HEK293 (cell line): ENCODE data around the gene KRT36.
A peak's percentile ranks its signal among the peaks of the same experiment; 100 is the strongest.

Experiments used
- FEZF1 ChIP-seq: fragments of 450-650 bp; formaldehyde crosslinking; IDR thresholded peaks from 2 replicates; pipeline ENCODE4 v1.5.1; 2016; ENCODE audit warnings: missing biosample characterization, missing genetic modification characterization
- GLI2 ChIP-seq: fragments of 450-650 bp; formaldehyde crosslinking; IDR thresholded peaks from 2 replicates; pipeline ENCODE4; 2017; ENCODE audit warnings: missing biosample characterization, missing genetic modification characterization, low read depth, borderline replicate concordance
- HOXD13 ChIP-seq: sonication (generic); formaldehyde crosslinking; IDR thresholded peaks from 2 replicates; pipeline ENCODE4 v1.8.0; 2022; ENCODE audit warnings: missing genetic modification reagents, borderline replicate concordance
- KLF7 ChIP-seq: fragments of 450-650 bp; formaldehyde crosslinking; IDR thresholded peaks from 2 replicates; pipeline ENCODE4 v1.5.1; 2016; ENCODE audit warnings: missing biosample characterization, missing genetic modification characterization, borderline replicate concordance
- KLF8 ChIP-seq: fragments of 450-650 bp; formaldehyde crosslinking; IDR thresholded peaks from 2 replicates; pipeline ENCODE4 v1.5.1; 2016; ENCODE audit warnings: missing biosample characterization, missing genetic modification characterization
- ZEB2 ChIP-seq: fragments of 450-650 bp; formaldehyde crosslinking; IDR thresholded peaks from 2 replicates; pipeline ENCODE4 v1.5.1; 2016; ENCODE audit warnings: missing biosample characterization, missing genetic modification characterization
- ZNF24 ChIP-seq: fragments of 450-650 bp; formaldehyde crosslinking; IDR thresholded peaks from 2 replicates; pipeline ENCODE4 v1.5.1; 2016; ENCODE audit warnings: missing biosample characterization, missing genetic modification characterization
- ZNF37A ChIP-seq: fragments of 450-650 bp; IDR thresholded peaks from 2 replicates; pipeline ENCODE4 v1.5.1; 2018; ENCODE audit warnings: missing biosample characterization, missing genetic modification characterization
- ZNF391 ChIP-seq: fragments of 450-650 bp; formaldehyde crosslinking; IDR thresholded peaks from 2 replicates; pipeline ENCODE4 v1.5.1; 2016; ENCODE audit warnings: low read depth, missing biosample characterization, missing genetic modification characterization, borderline replicate concordance
- ZNF423 ChIP-seq: fragments of 450-650 bp; formaldehyde crosslinking; IDR thresholded peaks from 2 replicates; pipeline ENCODE4 v1.5.1; 2016; ENCODE audit warnings: missing biosample characterization, missing genetic modification characterization
- ZNF585B ChIP-seq: fragments of 450-650 bp; formaldehyde crosslinking; IDR thresholded peaks from 2 replicates; pipeline ENCODE4 v1.5.1; 2016; ENCODE audit warnings: missing biosample characterization, missing genetic modification characterization
- ZSCAN30 ChIP-seq: fragments of 450-650 bp; IDR thresholded peaks from 2 replicates; pipeline ENCODE4 v1.5.1; 2018; ENCODE audit warnings: missing biosample characterization, mild to moderate bottlenecking, missing genetic modification characterization, moderate library complexity
- TF ChIP-seq, protein P1 (sequence below): fragments of 450-650 bp; formaldehyde crosslinking; IDR thresholded peaks from 2 replicates; pipeline ENCODE4 v1.5.1; 2016; ENCODE audit warnings: missing biosample characterization, missing genetic modification characterization
- TF ChIP-seq, protein P2 (sequence below): fragments of 450-650 bp; formaldehyde crosslinking; IDR thresholded peaks from 2 replicates; pipeline ENCODE4 v1.5.1; 2017; ENCODE audit warnings: missing biosample characterization, missing genetic modification characterization
- TF ChIP-seq, protein P3 (sequence below): fragments of 450-650 bp; formaldehyde crosslinking; IDR thresholded peaks from 2 replicates; pipeline ENCODE4 v1.5.1; 2016; ENCODE audit warnings: missing biosample characterization, missing genetic modification characterization, borderline replicate concordance
- TF ChIP-seq, protein P4 (sequence below): fragments of 450-650 bp; formaldehyde crosslinking; IDR thresholded peaks from 2 replicates; pipeline ENCODE4 v1.5.1; 2017; ENCODE audit warnings: missing biosample characterization, missing genetic modification characterization
- TF ChIP-seq, protein P5 (sequence below): fragments of 450-650 bp; formaldehyde crosslinking; conservative IDR thresholded peaks from 2 replicates; pipeline ENCODE4 v1.5.1; 2016; ENCODE audit warnings: low read depth, missing biosample characterization, missing genetic modification characterization
- TF ChIP-seq, protein P6 (sequence below): fragments of 450-650 bp; formaldehyde crosslinking; IDR thresholded peaks from 2 replicates; pipeline ENCODE4 v1.5.1; 2016; ENCODE audit warnings: missing biosample characterization, missing genetic modification characterization
- TF ChIP-seq, protein P7 (sequence below): fragments of 450-650 bp; formaldehyde crosslinking; IDR thresholded peaks from 2 replicates; pipeline ENCODE4 v1.5.1; 2016; ENCODE audit warnings: missing biosample characterization, missing genetic modification characterization

KRT36 gene

DNA sequence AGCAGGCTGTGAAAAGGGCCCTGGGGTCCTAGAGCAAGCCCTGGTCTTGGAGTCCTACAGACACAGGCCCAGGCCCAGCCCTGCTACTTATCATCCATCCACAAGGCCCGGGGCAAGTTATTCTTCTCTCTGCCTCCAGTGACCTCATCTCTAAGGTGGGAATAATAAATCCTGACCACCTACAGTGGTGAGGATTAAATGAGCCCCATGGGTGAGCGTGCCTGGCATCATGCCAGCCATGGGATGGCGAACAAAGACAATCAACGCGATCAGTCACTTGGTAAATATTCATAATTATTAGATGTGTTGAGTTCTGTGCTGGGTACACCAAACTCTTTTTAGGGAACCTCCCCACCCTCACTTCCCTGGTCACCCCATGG is 23.4 kb upstream of the KRT36 start (continued):
- TF ChIP-seq, protein P1, sequence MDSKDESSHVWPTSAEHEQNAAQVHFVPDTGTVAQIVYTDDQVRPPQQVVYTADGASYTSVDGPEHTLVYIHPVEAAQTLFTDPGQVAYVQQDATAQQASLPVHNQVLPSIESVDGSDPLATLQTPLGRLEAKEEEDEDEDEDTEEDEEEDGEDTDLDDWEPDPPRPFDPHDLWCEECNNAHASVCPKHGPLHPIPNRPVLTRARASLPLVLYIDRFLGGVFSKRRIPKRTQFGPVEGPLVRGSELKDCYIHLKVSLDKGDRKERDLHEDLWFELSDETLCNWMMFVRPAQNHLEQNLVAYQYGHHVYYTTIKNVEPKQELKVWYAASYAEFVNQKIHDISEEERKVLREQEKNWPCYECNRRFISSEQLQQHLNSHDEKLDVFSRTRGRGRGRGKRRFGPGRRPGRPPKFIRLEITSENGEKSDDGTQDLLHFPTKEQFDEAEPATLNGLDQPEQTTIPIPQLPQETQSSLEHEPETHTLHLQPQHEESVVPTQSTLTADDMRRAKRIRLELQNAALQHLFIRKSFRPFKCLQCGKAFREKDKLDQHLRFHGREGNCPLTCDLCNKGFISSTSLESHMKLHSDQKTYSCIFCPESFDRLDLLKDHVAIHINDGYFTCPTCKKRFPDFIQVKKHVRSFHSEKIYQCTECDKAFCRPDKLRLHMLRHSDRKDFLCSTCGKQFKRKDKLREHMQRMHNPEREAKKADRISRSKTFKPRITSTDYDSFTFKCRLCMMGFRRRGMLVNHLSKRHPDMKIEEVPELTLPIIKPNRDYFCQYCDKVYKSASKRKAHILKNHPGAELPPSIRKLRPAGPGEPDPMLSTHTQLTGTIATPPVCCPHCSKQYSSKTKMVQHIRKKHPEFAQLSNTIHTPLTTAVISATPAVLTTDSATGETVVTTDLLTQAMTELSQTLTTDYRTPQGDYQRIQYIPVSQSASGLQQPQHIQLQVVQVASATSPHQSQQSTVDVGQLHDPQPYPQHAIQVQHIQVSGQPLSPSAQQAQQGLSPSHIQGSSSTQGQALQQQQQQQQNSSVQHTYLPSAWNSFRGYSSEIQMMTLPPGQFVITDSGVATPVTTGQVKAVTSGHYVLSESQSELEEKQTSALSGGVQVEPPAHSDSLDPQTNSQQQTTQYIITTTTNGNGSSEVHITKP, result 0 out of 2 replicates have a peak, but pooled peaks have one; percentile 54
- TF ChIP-seq ZNF585B (tag by site-specific recombination), result no peak
- TF ChIP-seq ZEB2 (tag by site-specific recombination), result peak; percentile 81
- TF ChIP-seq, protein P2, sequence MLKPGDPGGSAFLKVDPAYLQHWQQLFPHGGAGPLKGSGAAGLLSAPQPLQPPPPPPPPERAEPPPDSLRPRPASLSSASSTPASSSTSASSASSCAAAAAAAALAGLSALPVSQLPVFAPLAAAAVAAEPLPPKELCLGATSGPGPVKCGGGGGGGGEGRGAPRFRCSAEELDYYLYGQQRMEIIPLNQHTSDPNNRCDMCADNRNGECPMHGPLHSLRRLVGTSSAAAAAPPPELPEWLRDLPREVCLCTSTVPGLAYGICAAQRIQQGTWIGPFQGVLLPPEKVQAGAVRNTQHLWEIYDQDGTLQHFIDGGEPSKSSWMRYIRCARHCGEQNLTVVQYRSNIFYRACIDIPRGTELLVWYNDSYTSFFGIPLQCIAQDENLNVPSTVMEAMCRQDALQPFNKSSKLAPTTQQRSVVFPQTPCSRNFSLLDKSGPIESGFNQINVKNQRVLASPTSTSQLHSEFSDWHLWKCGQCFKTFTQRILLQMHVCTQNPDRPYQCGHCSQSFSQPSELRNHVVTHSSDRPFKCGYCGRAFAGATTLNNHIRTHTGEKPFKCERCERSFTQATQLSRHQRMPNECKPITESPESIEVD (tag by site-specific recombination), result peak; percentile 68
- TF ChIP-seq ZNF391 (tag by site-specific recombination), result no peak
- TF ChIP-seq, protein P3, sequence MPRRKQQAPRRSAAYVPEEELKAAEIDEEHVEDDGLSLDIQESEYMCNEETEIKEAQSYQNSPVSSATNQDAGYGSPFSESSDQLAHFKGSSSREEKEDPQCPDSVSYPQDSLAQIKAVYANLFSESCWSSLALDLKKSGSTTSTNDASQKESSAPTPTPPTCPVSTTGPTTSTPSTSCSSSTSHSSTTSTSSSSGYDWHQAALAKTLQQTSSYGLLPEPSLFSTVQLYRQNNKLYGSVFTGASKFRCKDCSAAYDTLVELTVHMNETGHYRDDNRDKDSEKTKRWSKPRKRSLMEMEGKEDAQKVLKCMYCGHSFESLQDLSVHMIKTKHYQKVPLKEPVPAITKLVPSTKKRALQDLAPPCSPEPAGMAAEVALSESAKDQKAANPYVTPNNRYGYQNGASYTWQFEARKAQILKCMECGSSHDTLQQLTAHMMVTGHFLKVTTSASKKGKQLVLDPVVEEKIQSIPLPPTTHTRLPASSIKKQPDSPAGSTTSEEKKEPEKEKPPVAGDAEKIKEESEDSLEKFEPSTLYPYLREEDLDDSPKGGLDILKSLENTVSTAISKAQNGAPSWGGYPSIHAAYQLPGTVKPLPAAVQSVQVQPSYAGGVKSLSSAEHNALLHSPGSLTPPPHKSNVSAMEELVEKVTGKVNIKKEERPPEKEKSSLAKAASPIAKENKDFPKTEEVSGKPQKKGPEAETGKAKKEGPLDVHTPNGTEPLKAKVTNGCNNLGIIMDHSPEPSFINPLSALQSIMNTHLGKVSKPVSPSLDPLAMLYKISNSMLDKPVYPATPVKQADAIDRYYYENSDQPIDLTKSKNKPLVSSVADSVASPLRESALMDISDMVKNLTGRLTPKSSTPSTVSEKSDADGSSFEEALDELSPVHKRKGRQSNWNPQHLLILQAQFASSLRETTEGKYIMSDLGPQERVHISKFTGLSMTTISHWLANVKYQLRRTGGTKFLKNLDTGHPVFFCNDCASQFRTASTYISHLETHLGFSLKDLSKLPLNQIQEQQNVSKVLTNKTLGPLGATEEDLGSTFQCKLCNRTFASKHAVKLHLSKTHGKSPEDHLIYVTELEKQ (tag by site-specific recombination), result peak; percentile 61; the same call in 1 of the 2 replicates
- TF ChIP-seq KLF7, result peak; percentile 74; the same call in 1 of the 2 replicates
- TF ChIP-seq, protein P4, sequence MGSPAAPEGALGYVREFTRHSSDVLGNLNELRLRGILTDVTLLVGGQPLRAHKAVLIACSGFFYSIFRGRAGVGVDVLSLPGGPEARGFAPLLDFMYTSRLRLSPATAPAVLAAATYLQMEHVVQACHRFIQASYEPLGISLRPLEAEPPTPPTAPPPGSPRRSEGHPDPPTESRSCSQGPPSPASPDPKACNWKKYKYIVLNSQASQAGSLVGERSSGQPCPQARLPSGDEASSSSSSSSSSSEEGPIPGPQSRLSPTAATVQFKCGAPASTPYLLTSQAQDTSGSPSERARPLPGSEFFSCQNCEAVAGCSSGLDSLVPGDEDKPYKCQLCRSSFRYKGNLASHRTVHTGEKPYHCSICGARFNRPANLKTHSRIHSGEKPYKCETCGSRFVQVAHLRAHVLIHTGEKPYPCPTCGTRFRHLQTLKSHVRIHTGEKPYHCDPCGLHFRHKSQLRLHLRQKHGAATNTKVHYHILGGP (tag by site-specific recombination), result 0 out of 2 replicates have a peak, but pooled peaks have one; percentile 29
- TF ChIP-seq GLI2, result peak; percentile 83
- TF ChIP-seq, protein P5, sequence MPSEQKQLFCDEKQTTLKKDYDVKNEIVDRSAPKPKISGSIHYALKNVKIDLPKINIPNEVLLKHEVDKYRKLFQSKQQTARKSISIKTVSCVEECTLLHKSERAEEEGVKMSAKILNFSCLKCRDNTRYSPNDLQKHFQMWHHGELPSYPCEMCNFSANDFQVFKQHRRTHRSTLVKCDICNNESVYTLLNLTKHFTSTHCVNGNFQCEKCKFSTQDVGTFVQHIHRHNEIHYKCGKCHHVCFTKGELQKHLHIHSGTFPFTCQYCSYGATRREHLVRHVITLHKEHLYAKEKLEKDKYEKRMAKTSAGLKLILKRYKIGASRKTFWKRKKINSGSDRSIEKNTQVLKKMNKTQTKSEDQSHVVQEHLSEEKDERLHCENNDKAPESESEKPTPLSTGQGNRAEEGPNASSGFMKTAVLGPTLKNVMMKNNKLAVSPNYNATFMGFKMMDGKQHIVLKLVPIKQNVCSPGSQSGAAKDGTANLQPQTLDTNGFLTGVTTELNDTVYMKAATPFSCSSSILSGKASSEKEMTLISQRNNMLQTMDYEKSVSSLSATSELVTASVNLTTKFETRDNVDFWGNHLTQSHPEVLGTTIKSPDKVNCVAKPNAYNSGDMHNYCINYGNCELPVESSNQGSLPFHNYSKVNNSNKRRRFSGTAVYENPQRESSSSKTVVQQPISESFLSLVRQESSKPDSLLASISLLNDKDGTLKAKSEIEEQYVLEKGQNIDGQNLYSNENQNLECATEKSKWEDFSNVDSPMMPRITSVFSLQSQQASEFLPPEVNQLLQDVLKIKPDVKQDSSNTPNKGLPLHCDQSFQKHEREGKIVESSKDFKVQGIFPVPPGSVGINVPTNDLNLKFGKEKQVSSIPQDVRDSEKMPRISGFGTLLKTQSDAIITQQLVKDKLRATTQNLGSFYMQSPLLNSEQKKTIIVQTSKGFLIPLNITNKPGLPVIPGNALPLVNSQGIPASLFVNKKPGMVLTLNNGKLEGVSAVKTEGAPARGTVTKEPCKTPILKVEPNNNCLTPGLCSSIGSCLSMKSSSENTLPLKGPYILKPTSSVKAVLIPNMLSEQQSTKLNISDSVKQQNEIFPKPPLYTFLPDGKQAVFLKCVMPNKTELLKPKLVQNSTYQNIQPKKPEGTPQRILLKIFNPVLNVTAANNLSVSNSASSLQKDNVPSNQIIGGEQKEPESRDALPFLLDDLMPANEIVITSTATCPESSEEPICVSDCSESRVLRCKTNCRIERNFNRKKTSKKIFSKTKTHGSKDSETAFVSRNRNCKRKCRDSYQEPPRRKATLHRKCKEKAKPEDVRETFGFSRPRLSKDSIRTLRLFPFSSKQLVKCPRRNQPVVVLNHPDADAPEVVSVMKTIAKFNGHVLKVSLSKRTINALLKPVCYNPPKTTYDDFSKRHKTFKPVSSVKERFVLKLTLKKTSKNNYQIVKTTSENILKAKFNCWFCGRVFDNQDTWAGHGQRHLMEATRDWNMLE (tag by site-specific recombination), result no peak; the same call in 1 of the 2 replicates
- TF ChIP-seq KLF8 (tag by site-specific recombination), result peak; percentile 59; the same call in 1 of the 2 replicates
- TF ChIP-seq ZSCAN30 (tag by site-specific recombination), result peak; percentile 62; the same call in 1 of the 2 replicates
- TF ChIP-seq, protein P6, sequence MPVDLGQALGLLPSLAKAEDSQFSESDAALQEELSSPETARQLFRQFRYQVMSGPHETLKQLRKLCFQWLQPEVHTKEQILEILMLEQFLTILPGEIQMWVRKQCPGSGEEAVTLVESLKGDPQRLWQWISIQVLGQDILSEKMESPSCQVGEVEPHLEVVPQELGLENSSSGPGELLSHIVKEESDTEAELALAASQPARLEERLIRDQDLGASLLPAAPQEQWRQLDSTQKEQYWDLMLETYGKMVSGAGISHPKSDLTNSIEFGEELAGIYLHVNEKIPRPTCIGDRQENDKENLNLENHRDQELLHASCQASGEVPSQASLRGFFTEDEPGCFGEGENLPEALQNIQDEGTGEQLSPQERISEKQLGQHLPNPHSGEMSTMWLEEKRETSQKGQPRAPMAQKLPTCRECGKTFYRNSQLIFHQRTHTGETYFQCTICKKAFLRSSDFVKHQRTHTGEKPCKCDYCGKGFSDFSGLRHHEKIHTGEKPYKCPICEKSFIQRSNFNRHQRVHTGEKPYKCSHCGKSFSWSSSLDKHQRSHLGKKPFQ (tag by site-specific recombination), result peak; percentile 64; the same call in 1 of the 2 replicates
- peak; percentile 74 for TF ChIP-seq ZNF37A
- TF ChIP-seq, protein P7, sequence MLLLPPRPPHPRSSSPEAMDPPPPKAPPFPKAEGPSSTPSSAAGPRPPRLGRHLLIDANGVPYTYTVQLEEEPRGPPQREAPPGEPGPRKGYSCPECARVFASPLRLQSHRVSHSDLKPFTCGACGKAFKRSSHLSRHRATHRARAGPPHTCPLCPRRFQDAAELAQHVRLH (tag by site-specific recombination), result 0 out of 2 replicates have a peak, but pooled peaks have one; percentile 11
- 0 out of 2 replicates have a peak, but pooled peaks have one; percentile 69 for TF ChIP-seq HOXD13 (CRISPR knock-in tag)
- peak; percentile 97 for TF ChIP-seq ZNF423 (tag by site-specific recombination)
- TF ChIP-seq FEZF1 (tag by site-specific recombination), result peak; percentile 84
- TF ChIP-seq ZNF24 (tag by site-specific recombination), result peak; percentile 82; the same call in 1 of the 2 replicates
